Suprapubic skin (tissue), 4 donors: Measurements from ENCODE around the gene PTPN22. TPM values are rescaled to one million over a fixed set of nuclear protein-coding genes. Genes with fewer than 3 reads are reported as not detected.

ENCODE experiments used
- DNase-seq, 2 donors: peaks; one replicate each; pipeline ENCODE4 v3.0.0-alpha.2; 2019; ENCODE audit warnings: low spot score in 2 of 2
- H3K27ac ChIP-seq: fragments of 200-600 bp; sonication (generic); one replicate; pipeline ENCODE4 v1.5.1; 2019
- H3K27me3 ChIP-seq: fragments of 200-600 bp; sonication (generic); one replicate; pipeline ENCODE4 v1.5.1; 2019
- H3K36me3 ChIP-seq: fragments of 200-600 bp; sonication (generic); one replicate; pipeline ENCODE4 v1.5.1; 2019
- H3K4me1 ChIP-seq: fragments of 200-600 bp; sonication (generic); one replicate; pipeline ENCODE4 v1.5.1; 2019
- H3K4me3 ChIP-seq: fragments of 200-600 bp; sonication (generic); one replicate; pipeline ENCODE4 v1.5.1; 2019; ENCODE audit warnings: mild to moderate bottlenecking
- H3K9me3 ChIP-seq: fragments of 200-600 bp; sonication (generic); one replicate; pipeline ENCODE4 v1.5.1; 2019
- CTCF ChIP-seq, 2 donors: fragments of 200-600 bp in 1 of 2; fragments of 450-650 bp in 1 of 2; sonication (generic) in 1 of 2; IDR thresholded peaks; one replicate each; pipeline ENCODE4 v1.5.1; 2016 to 2019; ENCODE audit warnings: antibody characterized with exemption in 2 of 2, mild to moderate bottlenecking in 1 of 2, moderate library complexity in 1 of 2
- EP300 ChIP-seq: sonication (generic); formaldehyde crosslinking; IDR thresholded peaks from one replicate; pipeline ENCODE4 v1.6.1; 2017; ENCODE audit warnings: antibody characterized with exemption
- POLR2A ChIP-seq, 2 donors: fragments of 450-650 bp; IDR thresholded peaks; one replicate each; pipeline ENCODE4 v1.6.1; 2017; ENCODE audit warnings: antibody characterized with exemption in 2 of 2, mild to moderate bottlenecking in 2 of 2, moderate library complexity in 2 of 2
- POLR2AphosphoS5 ChIP-seq, 3 donors: sonication (generic); formaldehyde crosslinking; IDR thresholded peaks; one replicate each; pipeline ENCODE4 v1.6.1; 2017; ENCODE audit warnings: antibody characterized with exemption in 3 of 3
- WGBS: methylation state at CpG from one replicate; pipeline ENCODE4 v1.1.5; 2018; 5-methylcytosine and 5-hydroxymethylcytosine counted together
- total RNA-seq, 4 donors: library from RNA; depleted of rRNA; stranded (reverse); fragments of >200 nt; gene quantifications; one replicate each; pipeline ENCODE4 v1.1.0, GENCODE V29; 2016

Gene PTPN22
- total RNA-seq, 4 donors from 2014 or later = 0.34 to 1.7 (median 0.77) TPM

- TF ChIP-seq POLR2AphosphoS5 (IDR thresholded peaks at IDR 0.05) = no peak
- TF ChIP-seq EP300 = no peak
- no peak for TF ChIP-seq POLR2A (IDR thresholded peaks at IDR 0.05)
- H3K4me3 ChIP-seq = no peak overlapping the region
- H3K27me3 ChIP-seq = no peaks in the 10 kb centered on the region
- peaks cover 13% of the 10 kb centered on the region for H3K4me1 ChIP-seq
- peaks cover 35% of the 10 kb centered on the region for H3K36me3 ChIP-seq
- 32% methylated on average over 1 of the region's 1 CpG for WGBS
- H3K27ac ChIP-seq = no peak overlapping the region
- no peaks in the 10 kb centered on the region for H3K9me3 ChIP-seq
- no peak for DNase-seq
Observed at GRCh38 chr1:113768916-113769600, 102.5 kb downstream of the PTPN22 start.

- Histone ChIP-seq H3K27me3 (no peaks in the 10 kb centered on the region), H3K4me1 (peaks cover 13% of the 10 kb centered on the region), H3K36me3 (peaks cover 32% of the 10 kb centered on the region), H3K4me3 (no peak overlapping the region), H3K9me3 (no peaks in the 10 kb centered on the region), H3K27ac (no peak overlapping the region)
- no peak for DNase-seq
- no peak for TF ChIP-seq POLR2AphosphoS5 (IDR thresholded peaks at IDR 0.05)
- TF ChIP-seq CTCF (IDR thresholded peaks at IDR 0.05) = no peak
- no peak for TF ChIP-seq EP300
- WGBS = 89% methylated on average over 2 of the region's 2 CpGs
Observed at GRCh38 chr1:113765306-113766230, 105.9 kb downstream of the PTPN22 start.

Other genes with a start within 250 kb of the PTPN22 start
- gene PHTF1, start 112.2 kb downstream of the PTPN22 start, total RNA-seq = 1 to 10 TPM; 1.5 to 4.8 (median 2.7) TPM
- gene RSBN1, start 59.2 kb downstream of the PTPN22 start, total RNA-seq = 10 to 100 TPM; 17.1 to 29.1 (median 22.2) TPM
- 1 to 10 TPM in 1 of 4 donors, under 1 TPM in 3; 0.13 to 1.4 (median 0.45) TPM for gene BCL2L15, start 15.9 kb upstream of the PTPN22 start, total RNA-seq
- gene AP4B1, start 33.1 kb upstream of the PTPN22 start, total RNA-seq = 10 to 100 TPM; 10.9 to 34.0 (median 12.2) TPM
- 1 to 10 TPM; 4.3 to 8.9 (median 6.3) TPM for gene DCLRE1B, start 33.6 kb upstream of the PTPN22 start, total RNA-seq
- 10 to 100 TPM; 59.4 to 81.8 (median 69.7) TPM for gene HIPK1, start 57.6 kb upstream of the PTPN22 start, total RNA-seq
- gene OLFML3, start 107.8 kb upstream of the PTPN22 start, total RNA-seq = 10 to 100 TPM in 3 of 4 donors, 1 to 10 TPM in 1; 8.3 to 21.0 (median 18.0) TPM